ENCODE data around the gene BRSK1. TPM values are rescaled to one million over a fixed set of nuclear protein-coding genes. Genes with fewer than 3 reads are reported as not detected.

BRSK1 gene
- total RNA-seq, 1 donor from 2014 or later = 15.9 TPM

GRCh38 chr19:55299991-55300390 lies 16.2 kb downstream of the BRSK1 start:
- no peak for TF ChIP-seq CTCF (IDR thresholded peaks at IDR 0.05)
- no peak overlapping the region for H3K27ac Mint-ChIP-seq (ENCODE audit: unreplicated experiment)
- H3K27me3 Mint-ChIP-seq (ENCODE audit: low read depth) = no peaks in the 10 kb centered on the region
- H3K36me3 Mint-ChIP-seq (ENCODE audit: low read depth) = peaks cover 15% of the 10 kb centered on the region
- no peaks in the 10 kb centered on the region for H3K9me3 Mint-ChIP-seq (ENCODE audit: low read depth)
- no peak overlapping the region for H3K4me3 Mint-ChIP-seq (ENCODE audit: unreplicated experiment)
- peaks cover 9% of the 10 kb centered on the region for H3K4me1 Mint-ChIP-seq (ENCODE audit: low read depth)
- no peak for DNase-seq (ENCODE audit: low spot score)

GRCh38 chr19:55300886-55301458 lies 17.2 kb downstream of the BRSK1 start:
- peaks cover 11% of the 10 kb centered on the region for H3K36me3 Mint-ChIP-seq (ENCODE audit: low read depth)
- no peak overlapping the region for H3K27ac Mint-ChIP-seq (ENCODE audit: unreplicated experiment)
- no peaks in the 10 kb centered on the region for H3K9me3 Mint-ChIP-seq (ENCODE audit: low read depth)
- no peak for TF ChIP-seq CTCF (IDR thresholded peaks at IDR 0.05)
- H3K27me3 Mint-ChIP-seq (ENCODE audit: low read depth) = no peaks in the 10 kb centered on the region
- DNase-seq (ENCODE audit: low spot score) = no peak
- peak overlapping the region; percentile 64 for H3K4me3 Mint-ChIP-seq (ENCODE audit: unreplicated experiment)
- peaks cover 9% of the 10 kb centered on the region for H3K4me1 Mint-ChIP-seq (ENCODE audit: low read depth)

- DNase-seq (ENCODE audit: low spot score) = no peak
- Mint-ChIP-seq H3K36me3 (ENCODE audit: low read depth) (peaks cover 15% of the 10 kb centered on the region), H3K27ac (ENCODE audit: unreplicated experiment) (peak overlapping the region; percentile 45), H3K27me3 (ENCODE audit: low read depth) (no peaks in the 10 kb centered on the region), H3K4me1 (ENCODE audit: low read depth) (peaks cover 9% of the 10 kb centered on the region), H3K9me3 (ENCODE audit: low read depth) (no peaks in the 10 kb centered on the region), H3K4me3 (ENCODE audit: unreplicated experiment) (peak overlapping the region; percentile 64)
- TF ChIP-seq CTCF (IDR thresholded peaks at IDR 0.05) = peak; percentile 97
These were observed 17.9 kb downstream of the BRSK1 start for GRCh38 chr19:55301459-55302317.

- no peak for TF ChIP-seq CTCF (IDR thresholded peaks at IDR 0.05)
- H3K4me1 Mint-ChIP-seq (ENCODE audit: low read depth) = peaks cover 9% of the 10 kb centered on the region
- no peaks in the 10 kb centered on the region for H3K27me3 Mint-ChIP-seq (ENCODE audit: low read depth)
- no peak overlapping the region for H3K27ac Mint-ChIP-seq (ENCODE audit: unreplicated experiment)
- no peak overlapping the region for H3K4me3 Mint-ChIP-seq (ENCODE audit: unreplicated experiment)
- H3K36me3 Mint-ChIP-seq (ENCODE audit: low read depth) = peaks cover 16% of the 10 kb centered on the region
- H3K9me3 Mint-ChIP-seq (ENCODE audit: low read depth) = no peaks in the 10 kb centered on the region
- DNase-seq (ENCODE audit: low spot score) = no peak
These were observed 18.5 kb downstream of the BRSK1 start for GRCh38 chr19:55302318-55302703.

- H3K36me3 Mint-ChIP-seq (ENCODE audit: low read depth) = peaks cover 19% of the 10 kb centered on the region
- peaks cover 9% of the 10 kb centered on the region for H3K4me1 Mint-ChIP-seq (ENCODE audit: low read depth)
- DNase-seq (ENCODE audit: low spot score) = no peak
- TF ChIP-seq CTCF (IDR thresholded peaks at IDR 0.05) = no peak
- H3K4me3 Mint-ChIP-seq (ENCODE audit: unreplicated experiment) = no peak overlapping the region
- no peaks in the 10 kb centered on the region for H3K9me3 Mint-ChIP-seq (ENCODE audit: low read depth)
- H3K27me3 Mint-ChIP-seq (ENCODE audit: low read depth) = no peaks in the 10 kb centered on the region
- H3K27ac Mint-ChIP-seq (ENCODE audit: unreplicated experiment) = no peak overlapping the region
These were observed 19.7 kb downstream of the BRSK1 start for GRCh38 chr19:55303477-55303876.

Measured in chondrocyte (in vitro differentiated cells).